IMR-90 (cell line): ENCODE data around the gene ADAMTSL2. TPM values are rescaled to one million over a fixed set of nuclear protein-coding genes. Genes with fewer than 3 reads are reported as not detected.

Experiments
- ATAC-seq: fragments of 200-7000 bp; cut with Tn5 transposase; 2 replicates; pipeline ENCODE4 v1.9.1; 2020; ENCODE audit warnings: low read depth, mild to moderate bottlenecking, moderate library complexity
- BruUV-seq: library from RNA; stranded (reverse); fragments of 400-500 nt; replicated peaks from 2 replicates; lab custom pipeline; 2021; lab: Mats Ljungman, UMichigan
- CTCF ChIA-PET: fragments of 300-600 bp; formaldehyde crosslinking; extraction: SDS; loops from one replicate; lab custom pipeline; 2021; ENCODE audit warnings: antibody characterized with exemption; lab: Yijun Ruan, JAX
- POLR2A ChIA-PET: fragments of 300-600 bp; sonication (Branson Sonifier 250); formaldehyde crosslinking; loops from one replicate; lab custom pipeline; 2022; ENCODE audit warnings: antibody characterized with exemption; ENCODE audit not compliant: unreplicated experiment; lab: Charles Lee
- DNase-seq: peaks from one replicate; pipeline ENCODE4 v3.0.0; 2013
- H2AFZ ChIP-seq: replicated peaks from 2 replicates; pipeline ENCODE3; 2013; ENCODE audit warnings: low read length, mild to moderate bottlenecking; ENCODE audit not compliant: poor library complexity
- H2AK5ac ChIP-seq: 2 replicates; pipeline ENCODE4 v1.6.1; 2013; ENCODE audit warnings: low read depth, low read length, inconsistent platforms
- H2AK9ac ChIP-seq: replicated peaks from 2 replicates; pipeline ENCODE3; 2013; ENCODE audit warnings: mild to moderate bottlenecking, low read depth, low read length, moderate library complexity; ENCODE audit not compliant: poor library complexity
- H2BK120ac ChIP-seq: 2 replicates; pipeline ENCODE4 v1.6.1; 2013; ENCODE audit warnings: low read depth, low read length, inconsistent platforms
- H2BK15ac ChIP-seq: 3 replicates; pipeline ENCODE4 v1.6.1; 2013; ENCODE audit warnings: low read depth, low read length, inconsistent platforms
- H2BK20ac ChIP-seq: 2 replicates; pipeline ENCODE4 v1.6.1; 2013; ENCODE audit warnings: low read depth, mild to moderate bottlenecking, inconsistent platforms, low read length, moderate library complexity
- H2BK5ac ChIP-seq: 2 replicates; pipeline ENCODE4 v1.6.1; 2013; ENCODE audit warnings: mild to moderate bottlenecking, low read depth, low read length, inconsistent platforms; ENCODE audit not compliant: poor library complexity, severe bottlenecking
- H3K14ac ChIP-seq: replicated peaks from 2 replicates; pipeline ENCODE4 v1.6.1; 2013; ENCODE audit warnings: low read depth, low read length, inconsistent platforms
- H3K18ac ChIP-seq: 2 replicates; pipeline ENCODE4 v1.6.1; 2013; ENCODE audit warnings: low read depth, low read length, control low read depth
- H3K23ac ChIP-seq: 2 replicates; pipeline ENCODE4 v1.6.1; 2013; ENCODE audit warnings: low read depth, low read length, inconsistent platforms
- H3K27ac ChIP-seq: 2 replicates; pipeline ENCODE4 v1.5.1; 2013; ENCODE audit warnings: mild to moderate bottlenecking, control low read depth, low read length; ENCODE audit not compliant: insufficient read depth
- H3K27me3 ChIP-seq: 2 replicates; pipeline ENCODE4 v1.6.1; 2013; ENCODE audit warnings: low read length; ENCODE audit not compliant: control insufficient read depth, insufficient read depth
- H3K36me3 ChIP-seq: 2 replicates; pipeline ENCODE4 v1.6.1; 2013; ENCODE audit warnings: low read length, mixed read lengths; ENCODE audit not compliant: control insufficient read depth, insufficient read depth
- H3K4ac ChIP-seq: 2 replicates; pipeline ENCODE4 v1.6.1; 2013; ENCODE audit warnings: low read depth, low read length, inconsistent platforms
- H3K4me1 ChIP-seq: 2 replicates; pipeline ENCODE4 v1.6.1; 2013; ENCODE audit warnings: low read length, mixed read lengths; ENCODE audit not compliant: control insufficient read depth, insufficient read depth
- H3K4me2 ChIP-seq: 2 replicates; pipeline ENCODE4 v1.6.1; 2013; ENCODE audit warnings: low read depth, mild to moderate bottlenecking, control low read depth, low read length, moderate library complexity
- H3K4me3 ChIP-seq: 2 replicates; pipeline ENCODE4 v1.5.1; 2013; ENCODE audit warnings: low read depth, mild to moderate bottlenecking, control low read depth, low read length, moderate library complexity; ENCODE audit not compliant: insufficient read depth
- H3K56ac ChIP-seq: 2 replicates; pipeline ENCODE4 v1.6.1; 2013; ENCODE audit warnings: low read length, inconsistent platforms; ENCODE audit not compliant: insufficient read depth; ENCODE audit errors: extremely low read depth
- H3K79me1 ChIP-seq, 2 experiments: 2 replicates each; pipeline ENCODE4 v1.6.1; 2013; ENCODE audit warnings: low read length in 2 of 2, inconsistent platforms in 1 of 2, low read depth in 1 of 2
- H3K9ac ChIP-seq: 2 replicates; pipeline ENCODE4 v1.6.1; 2013; ENCODE audit warnings: low read depth, low read length, control low read depth
- H3K9me1 ChIP-seq: 2 replicates; pipeline ENCODE4 v1.6.1; 2013; ENCODE audit warnings: low read length, inconsistent platforms; ENCODE audit not compliant: insufficient read depth
- H3K9me3 ChIP-seq: 2 replicates; pipeline ENCODE4 v1.6.1; 2013; ENCODE audit warnings: low read length; ENCODE audit not compliant: control insufficient read depth, insufficient read depth
- H4K20me1 ChIP-seq: 2 replicates; pipeline ENCODE4 v1.6.1; 2013; ENCODE audit warnings: low read length, inconsistent platforms; ENCODE audit not compliant: insufficient read depth
- H4K5ac ChIP-seq: 2 replicates; pipeline ENCODE4 v1.6.1; 2013; ENCODE audit warnings: mild to moderate bottlenecking, low read depth, low read length, control low read depth
- H4K8ac ChIP-seq, 2 experiments: 2 replicates each; pipeline ENCODE4 v1.6.1; 2013; ENCODE audit warnings: low read depth in 2 of 2, low read length in 2 of 2, control low read depth in 1 of 2, inconsistent platforms in 1 of 2
- H4K91ac ChIP-seq: 2 replicates; pipeline ENCODE4 v1.6.1; 2013; ENCODE audit warnings: low read depth, low read length, inconsistent platforms; ENCODE audit not compliant: insufficient read depth
- CEBPB ChIP-seq: IDR thresholded peaks from 2 replicates; pipeline ENCODE4 v1.6.1; 2012; ENCODE audit warnings: low read depth, low read length, improper control_type of control experiment
- MAZ ChIP-seq: IDR thresholded peaks from 2 replicates; pipeline ENCODE4 v1.6.1; 2012; ENCODE audit warnings: low read depth, mild to moderate bottlenecking, low read length, improper control_type of control experiment, moderate library complexity, borderline replicate concordance
- MXI1 ChIP-seq: IDR thresholded peaks from 2 replicates; pipeline ENCODE4 v1.6.1; 2012; ENCODE audit warnings: low read depth, mild to moderate bottlenecking, low read length, moderate library complexity, borderline replicate concordance
- RAD21 ChIP-seq: IDR thresholded peaks from 2 replicates; pipeline ENCODE4 v1.6.1; 2012; ENCODE audit warnings: low read length, improper control_type of control experiment
- RCOR1 ChIP-seq: IDR thresholded peaks from 2 replicates; pipeline ENCODE4 v1.6.1; 2012; ENCODE audit warnings: mild to moderate bottlenecking, low read length, improper control_type of control experiment; ENCODE audit not compliant: insufficient replicate concordance
- SMC3 ChIP-seq: fragments of 150-350 bp; IDR thresholded peaks from 2 replicates; pipeline ENCODE4 v1.6.1; 2016; ENCODE audit warnings: low read depth, mild to moderate bottlenecking, antibody characterized with exemption, low read length, moderate library complexity
- WGBS, 2 experiments: methylation state at CpG; one replicate each; pipeline versions ENCODE4 v1.1.5 to v1.1.7; 2013; ENCODE audit warnings: missing lambda C conversion rate in 2 of 2; ENCODE audit not compliant: insufficient read length in 1 of 2; ENCODE audit errors: extremely low coverage in 2 of 2; 5-methylcytosine and 5-hydroxymethylcytosine counted together
- dilution Hi-C: fragments of 300-500 bp; cut with HindIII; formaldehyde crosslinking; loops from one replicate; pipeline ENCODE4 v1.14.3; 2018; ENCODE audit warnings: low sequenced_read_pairs; ENCODE audit not compliant: unreplicated experiment
- in situ Hi-C: fragments of 300-500 bp; cut with MboI; formaldehyde crosslinking; loops from 3 replicates; pipeline ENCODE4 v1.14.3; 2019; ENCODE audit warnings: low sequenced_read_pairs, inconsistent platforms, mixed read lengths
- intact Hi-C: fragments of 100-400 bp; cut with micrococcal nuclease; formaldehyde crosslinking; loops from 2 replicates; pipeline ENCODE4 v1.10.0; 2022
- polyA plus RNA-seq, 3 experiments: library from polyadenylated mRNA; depleted of rRNA; stranded (reverse); fragments of >200 nt; gene quantifications; 2 replicates each; pipeline ENCODE4 v1.2.3, GENCODE V29; 2012; ENCODE audit warnings: low replicate concordance in 1 of 3
- total RNA-seq: library from RNA; depleted of rRNA; stranded (reverse); fragments of >200 nt; gene quantifications from 2 replicates; pipeline ENCODE4 v1.2.3, GENCODE V29; 2012

Gene ADAMTSL2
- total and polyA plus RNA-seq, 2 of the 4 experiments (the other 2 are of a cell fraction), result not detected

- no peak overlapping the region for H4K8ac ChIP-seq
- no peak overlapping the region for H4K91ac ChIP-seq
- no peak overlapping the region for H2BK20ac ChIP-seq
- H3K4ac ChIP-seq, result no peak overlapping the region
- no peak overlapping the region for H3K56ac ChIP-seq
- H3K27me3 ChIP-seq, result peaks cover 69% of the 10 kb centered on the region
- DNase-seq (no peak), ATAC-seq (no peak)
- H3K27ac ChIP-seq, result no peak overlapping the region
- intact Hi-C loops (no loop called here), in situ Hi-C loops (no loop called here), dilution Hi-C loops (no loop called here)
- H4K5ac ChIP-seq, result no peak overlapping the region
- H2BK120ac ChIP-seq, result no peak overlapping the region
- H2AK9ac ChIP-seq, result no peak overlapping the region
- no TSS peak for BruUV-seq
- H2BK15ac ChIP-seq, result no peak overlapping the region
- no peak overlapping the region for H2BK5ac ChIP-seq
- no peak overlapping the region for H3K4me3 ChIP-seq
- H3K14ac ChIP-seq, result no peak overlapping the region
- no peaks in the 10 kb centered on the region for H3K9me1 ChIP-seq
- H3K4me2 ChIP-seq, result no peak overlapping the region
- no peaks in the 10 kb centered on the region for H3K79me1 ChIP-seq
- no peaks in the 10 kb centered on the region for H4K20me1 ChIP-seq
- no peak overlapping the region for H3K23ac ChIP-seq
- WGBS, 2 experiments, result no CpG with 5 or more reads among the region's 5 CpGs
- H3K36me3 ChIP-seq, result no peaks in the 10 kb centered on the region
- no peak overlapping the region for H2AK5ac ChIP-seq
- H3K9me3 ChIP-seq, result no peaks in the 10 kb centered on the region
- ChIA-PET CTCF (no interaction called here), POLR2A (no interaction called here)
- H2AFZ ChIP-seq, result no peak overlapping the region
- H3K9ac ChIP-seq, result no peak overlapping the region
- no peaks in the 10 kb centered on the region for H3K4me1 ChIP-seq
- no peak for TF ChIP-seq CEBPB
- no peak for TF ChIP-seq SMC3
- no peak for TF ChIP-seq RAD21
- TF ChIP-seq MXI1, result no peak
- no peak for TF ChIP-seq MAZ
- no peak for TF ChIP-seq RCOR1
- H3K18ac ChIP-seq, result no peak overlapping the region
Measured at GRCh38 chr9:133518200-133518599, 16.3 kb upstream of the ADAMTSL2 start.
